Right atrium auricular region (tissue), 2 donors: ENCODE data around the gene TACSTD2. TPM values are rescaled to one million over a fixed set of nuclear protein-coding genes. Genes with fewer than 3 reads are reported as not detected.

Source experiments
- DNase-seq: peaks from one replicate; pipeline ENCODE4 v3.0.0-alpha.2; 2019; ENCODE audit warnings: low spot score
- H3K27ac ChIP-seq, 2 donors: fragments of 200-600 bp; sonication (generic); 1 replicate in 1 of 2; 2 replicates in 1 of 2; pipeline ENCODE4 v1.5.1; 2016 to 2019
- H3K27me3 ChIP-seq, 2 donors: fragments of 200-600 bp; sonication (generic); one replicate each; pipeline versions ENCODE4 v1.5.1 to v1.6.0; 2017 to 2019
- H3K36me3 ChIP-seq: fragments of 200-600 bp; sonication (generic); one replicate; pipeline ENCODE4 v1.5.1; 2016
- H3K4me1 ChIP-seq, 2 donors: fragments of 200-600 bp; sonication (generic); one replicate each; pipeline versions ENCODE4 v1.5.1 to v1.6.0; 2017 to 2019
- H3K4me3 ChIP-seq, 2 donors: fragments of 200-600 bp; sonication (generic); 1 replicate in 1 of 2; 2 replicates in 1 of 2; pipeline ENCODE4 v1.5.1; 2017 to 2019; ENCODE audit warnings: mild to moderate bottlenecking in 1 of 2, moderate library complexity in 1 of 2
- H3K9me3 ChIP-seq, 2 donors: fragments of 200-600 bp; sonication (generic); one replicate each; pipeline ENCODE4 v1.5.1; 2019
- CTCF ChIP-seq, 2 donors: fragments of 200-600 bp; sonication (generic); IDR thresholded peaks; one replicate each; pipeline ENCODE4 v1.5.1; 2019; ENCODE audit warnings: antibody characterized with exemption in 2 of 2
- total RNA-seq, 2 donors: library from RNA; depleted of rRNA; stranded (reverse); fragments of >200 nt; gene quantifications; one replicate each; pipeline ENCODE4 v1.1.0, GENCODE V29; 2016

TACSTD2 gene
- total RNA-seq, 2 donors from 2014 or later = 0.71 TPM; not detected in 1

- no peak for TF ChIP-seq CTCF (IDR thresholded peaks at IDR 0.05)
- Histone ChIP-seq H3K27me3 (no peaks in the 10 kb centered on the region), H3K4me1 (no peaks in the 10 kb centered on the region), H3K27ac (no peak overlapping the region), H3K9me3 (no peaks in the 10 kb centered on the region), H3K36me3 (no peaks in the 10 kb centered on the region), H3K4me3 (no peak overlapping the region)
- no peak for DNase-seq
These were observed 48.5 kb downstream of the TACSTD2 start for GRCh38 chr1:58528518-58528917.

Other genes with a start within 250 kb of the TACSTD2 start
- gene OMA1, start 30.5 kb downstream of the TACSTD2 start, total RNA-seq = 10 to 100 TPM; 27.0 to 27.3 TPM
- 10 to 100 TPM in 1 of 2 donors, 1 to 10 TPM in 1; 7.7 to 16.5 TPM for gene MYSM1, start 122.8 kb upstream of the TACSTD2 start, total RNA-seq
- gene JUN, start 206.8 kb upstream of the TACSTD2 start, total RNA-seq = 100 to 1,000 TPM in 1 of 2 donors, 10 to 100 TPM in 1; 74.3 to 199 TPM